ENCODE measurements around the gene DHX58. TPM values are rescaled to one million over a fixed set of nuclear protein-coding genes. Genes with fewer than 3 reads are reported as not detected.

DHX58 gene
- total RNA-seq, 6 experiments from 2014 or later: 9.0 to 27.9 (median 19.6) TPM

DNA sequence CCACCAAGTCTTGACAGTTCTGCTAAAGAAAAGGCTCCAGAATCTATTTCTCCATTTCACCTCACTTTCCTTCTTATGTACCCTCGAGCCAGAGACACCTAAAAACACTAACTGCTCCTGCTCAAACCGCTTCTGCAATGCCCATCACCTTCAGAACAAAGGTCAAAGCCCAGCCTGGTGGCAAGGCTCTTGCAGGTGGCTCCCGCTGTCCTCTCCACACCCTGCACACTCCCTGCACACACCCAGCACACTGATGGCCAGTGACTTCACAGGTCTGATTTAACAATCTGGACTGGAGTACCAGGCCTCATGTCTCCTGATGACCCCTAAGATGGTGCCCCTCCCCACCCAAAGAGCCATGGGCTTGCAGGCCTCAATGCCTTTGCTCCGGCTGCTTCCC, 52.3 kb downstream of the DHX58 start:
- H3K4me1 ChIP-seq: no peaks in the 10 kb centered on the region
- H3K9me3 ChIP-seq: no peaks in the 10 kb centered on the region
- H3K27me3 ChIP-seq: no peaks in the 10 kb centered on the region
- intact Hi-C loops (cut with DNase I): no loop called here
- TF ChIP-seq POLR2A (IDR thresholded peaks at IDR 0.05) (no peak), CTCF (IDR thresholded peaks at IDR 0.05) (no peak)
- 61% methylated on average over 4 of the region's 4 CpGs for WGBS (ENCODE audit: insufficient coverage, low coverage, low lambda C conversion rate, missing lambda C conversion rate)
- DNase-seq (no peak), ATAC-seq (no peak)
- H3K36me3 ChIP-seq: no peaks in the 10 kb centered on the region
- no peak overlapping the region for H3K27ac ChIP-seq
- H3K4me3 ChIP-seq: no peak overlapping the region

DNA sequence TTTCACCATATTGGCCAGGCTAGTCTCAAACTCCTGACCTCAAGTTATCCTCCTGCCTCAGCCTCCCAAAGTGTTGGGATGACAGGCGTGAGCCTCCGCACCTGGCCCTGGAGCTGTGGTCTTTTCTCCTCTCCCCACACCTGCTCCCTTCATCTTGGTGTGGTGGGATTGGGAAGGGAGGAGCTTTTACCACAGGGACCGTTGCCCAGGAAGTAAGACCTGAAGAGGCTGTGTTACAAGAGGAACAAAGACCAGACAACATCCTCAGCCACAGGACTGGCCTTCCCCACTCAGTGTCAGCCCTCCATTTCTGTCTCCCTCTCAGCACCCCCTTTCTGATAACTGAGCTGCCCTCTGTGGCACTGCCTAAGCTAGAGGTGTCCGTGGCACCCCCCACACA, 52.7 kb downstream of the DHX58 start:
- Histone ChIP-seq H3K27ac (no peak overlapping the region), H3K27me3 (no peaks in the 10 kb centered on the region), H3K9me3 (no peaks in the 10 kb centered on the region), H3K4me3 (no peak overlapping the region), H3K36me3 (no peaks in the 10 kb centered on the region), H3K4me1 (no peaks in the 10 kb centered on the region)
- DNase-seq: no peak
- no peak for TF ChIP-seq POLR2A (IDR thresholded peaks at IDR 0.05)
- no peak for TF ChIP-seq CTCF (IDR thresholded peaks at IDR 0.05)
- 72% methylated on average over 3 of the region's 4 CpGs for WGBS (ENCODE audit: insufficient coverage, low coverage, low lambda C conversion rate, missing lambda C conversion rate)
- intact Hi-C loops (cut with DNase I): no loop called here
- no peak for ATAC-seq

- no peaks in the 10 kb centered on the region for H3K36me3 ChIP-seq
- H3K4me3 ChIP-seq: no peak overlapping the region
- no peaks in the 10 kb centered on the region for H3K27me3 ChIP-seq
- H3K4me1 ChIP-seq: no peaks in the 10 kb centered on the region
- intact Hi-C loops (cut with DNase I): no loop called here
- TF ChIP-seq CTCF (IDR thresholded peaks at IDR 0.05): no peak
- DNase-seq: no peak
- ATAC-seq: no peak
- H3K27ac ChIP-seq: no peak overlapping the region
- no peaks in the 10 kb centered on the region for H3K9me3 ChIP-seq
- no CpG with 5 or more reads among the region's 7 CpGs for WGBS (ENCODE audit: insufficient coverage, low coverage, low lambda C conversion rate, missing lambda C conversion rate)
Observed at GRCh38 chr17:42058063-42058462, 54.5 kb downstream of the DHX58 start.

- Histone ChIP-seq H3K4me3 (no peak overlapping the region), H3K4me1 (no peaks in the 10 kb centered on the region), H3K27me3 (no peaks in the 10 kb centered on the region), H3K27ac (no peak overlapping the region), H3K36me3 (no peaks in the 10 kb centered on the region), H3K9me3 (no peaks in the 10 kb centered on the region)
- WGBS (ENCODE audit: insufficient coverage, low coverage, low lambda C conversion rate, missing lambda C conversion rate): 78% methylated on average over 3 of the region's 3 CpGs
- intact Hi-C loops (cut with DNase I): no loop called here
- DNase-seq (no peak), ATAC-seq (no peak)
- no peak for TF ChIP-seq POLR2A (IDR thresholded peaks at IDR 0.05)
- TF ChIP-seq CTCF (IDR thresholded peaks at IDR 0.05): no peak
Observed at GRCh38 chr17:42056635-42057034, 55.9 kb downstream of the DHX58 start.

DNA sequence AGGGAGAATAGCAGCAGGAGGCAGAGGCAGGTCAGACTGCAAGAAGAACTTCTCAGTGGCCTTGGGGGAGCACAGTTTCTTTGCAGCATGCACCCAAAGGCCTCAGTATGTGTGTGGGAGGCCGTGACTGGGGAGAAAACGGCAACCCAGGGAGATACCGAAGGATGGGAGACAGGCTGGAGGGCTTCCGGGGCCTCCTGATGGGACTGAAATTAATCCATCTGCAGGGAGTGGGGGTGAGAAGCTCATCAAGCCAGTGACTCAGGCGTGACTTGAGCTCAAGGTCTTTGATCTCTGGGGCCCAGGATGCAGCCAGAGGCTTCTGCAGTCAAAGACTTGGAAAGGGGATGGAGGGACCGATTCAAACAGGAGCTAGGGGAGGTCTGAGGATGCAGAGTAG, 57.0 kb downstream of the DHX58 start:
- intact Hi-C loops (cut with DNase I): no loop called here
- Histone ChIP-seq H3K4me1 (no peaks in the 10 kb centered on the region), H3K9me3 (no peaks in the 10 kb centered on the region), H3K27ac (no peak overlapping the region), H3K36me3 (no peaks in the 10 kb centered on the region), H3K4me3 (no peak overlapping the region), H3K27me3 (no peaks in the 10 kb centered on the region)
- DNase-seq (no peak), ATAC-seq (no peak)
- TF ChIP-seq POLR2A (IDR thresholded peaks at IDR 0.05) (no peak), CTCF (IDR thresholded peaks at IDR 0.05) (no peak)
- WGBS (ENCODE audit: insufficient coverage, low coverage, low lambda C conversion rate, missing lambda C conversion rate): 22% methylated on average over 4 of the region's 6 CpGs
